HPDE6-E6E7 (cell line): ENCODE measurements around the gene LYRM2.

Source experiments
- DNase-seq: peaks from one replicate; pipeline ENCODE4 v3.0.0; 2011; ENCODE audit warnings: missing footprints; ENCODE audit errors: extremely low spot score

The LYRM2 gene

DNA sequence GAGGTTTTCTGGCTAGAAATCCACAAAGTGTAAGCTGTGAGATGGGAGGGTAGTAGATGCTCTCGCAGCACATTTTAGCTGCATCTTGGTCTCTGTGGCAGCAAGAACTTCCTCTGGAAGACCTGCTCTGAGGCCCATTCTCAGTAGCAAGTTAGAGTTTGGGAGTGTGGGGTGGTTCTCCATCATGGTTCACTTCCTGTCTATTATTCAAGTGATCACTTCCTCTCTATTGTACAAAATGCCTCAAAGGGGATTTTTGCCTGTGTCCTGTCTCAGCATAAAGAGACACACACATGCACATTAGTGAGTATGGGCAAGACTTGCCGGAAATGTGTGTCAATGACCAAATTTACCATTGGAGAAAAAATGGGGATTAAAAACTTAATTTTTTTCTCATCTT, 42.5 kb downstream of the LYRM2 start:
- DNase-seq, result no peak

DNA sequence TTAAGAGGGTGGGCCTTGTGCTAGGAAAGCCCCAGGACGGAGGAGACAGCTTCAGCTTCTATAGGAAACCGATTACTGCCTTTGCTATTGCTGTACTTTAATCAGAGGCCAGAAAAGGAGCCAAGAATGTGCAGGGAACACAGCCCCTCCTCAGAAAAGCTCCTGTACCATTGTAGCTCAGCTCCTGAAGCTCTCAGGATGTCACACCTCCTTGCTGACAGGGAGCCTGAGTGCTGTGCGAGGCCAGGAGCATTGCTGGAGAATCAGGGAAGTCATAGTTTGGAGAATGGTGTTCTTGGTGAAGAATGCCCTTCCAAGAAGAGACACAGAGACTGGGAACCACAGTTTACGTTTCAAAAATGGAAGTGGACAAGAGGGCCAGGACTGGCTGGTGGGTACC, 46.8 kb downstream of the LYRM2 start:
- no peak for DNase-seq

DNA sequence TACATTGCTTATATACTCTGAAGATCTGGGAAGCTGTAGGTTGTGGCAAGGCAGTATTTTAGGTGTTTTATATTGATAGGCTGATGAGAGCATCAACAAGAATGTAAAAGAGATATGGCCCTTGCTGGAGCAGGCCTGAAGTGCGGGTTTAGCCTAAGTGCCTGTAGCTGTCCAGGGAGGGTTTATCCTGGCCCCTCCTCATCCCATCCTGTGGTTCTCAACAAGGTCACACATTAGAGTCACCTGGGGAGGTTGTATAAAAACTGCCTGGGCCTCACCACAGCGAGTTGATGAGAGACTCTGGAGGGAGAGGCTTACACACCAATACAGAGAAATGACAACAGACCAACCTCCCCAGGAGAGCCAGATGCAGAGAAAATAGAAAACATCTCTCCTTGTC, 48.4 kb downstream of the LYRM2 start:
- DNase-seq, result no peak

DNA sequence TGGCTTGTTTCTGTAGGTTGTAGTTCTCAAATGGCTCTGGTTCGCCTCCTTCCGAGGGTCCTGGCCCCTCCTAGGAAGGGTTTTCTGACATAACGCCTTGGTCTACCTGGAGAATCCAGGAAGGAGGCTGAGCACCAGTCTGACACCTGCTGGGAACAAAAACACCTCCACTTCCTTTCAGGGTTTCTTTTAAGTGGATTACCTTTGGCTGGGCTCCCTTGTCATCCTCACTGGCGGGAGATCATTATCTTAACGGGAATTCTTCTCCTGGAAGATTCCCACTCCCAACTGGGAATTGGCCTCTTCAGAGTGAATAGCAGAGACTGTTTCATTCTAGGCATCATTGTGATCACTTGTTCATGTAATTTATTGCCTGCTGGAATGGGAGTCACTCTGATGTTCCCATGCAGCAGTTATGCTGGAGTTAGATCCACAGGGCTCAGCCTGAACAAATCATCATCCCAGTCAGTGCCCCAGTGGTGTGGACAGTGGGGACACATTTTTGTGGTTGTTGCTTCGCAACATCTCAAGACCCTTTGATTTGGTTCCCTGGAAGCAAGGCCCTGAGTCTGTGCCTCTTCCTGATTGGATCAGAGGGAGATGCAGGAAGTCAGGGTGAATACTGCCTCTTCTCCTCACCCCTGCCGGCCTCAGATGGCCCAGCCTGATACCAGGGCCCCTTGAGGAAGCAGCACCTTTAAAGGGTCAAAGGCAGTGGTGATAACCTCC, 49.1 kb downstream of the LYRM2 start:
- no peak for DNase-seq

DNA sequence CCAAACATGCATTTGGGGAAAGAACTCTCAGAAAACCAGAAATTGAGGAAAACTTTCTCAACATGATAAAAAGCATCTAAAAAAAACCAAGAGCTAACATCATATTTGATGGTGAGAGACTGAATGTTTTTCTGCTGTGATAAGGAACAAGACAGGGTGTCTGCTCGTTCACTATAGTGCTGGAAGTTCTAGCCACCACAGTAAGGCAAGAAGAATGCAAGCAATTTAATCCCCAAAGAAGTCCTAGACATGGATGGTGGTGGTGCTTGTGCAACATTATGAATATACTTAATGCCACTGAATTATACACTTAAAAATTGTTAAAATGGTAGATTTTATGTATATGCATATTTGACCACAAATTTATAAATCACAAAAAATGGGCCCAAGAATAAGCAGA, 53.4 kb downstream of the LYRM2 start:
- no peak for DNase-seq

DNA sequence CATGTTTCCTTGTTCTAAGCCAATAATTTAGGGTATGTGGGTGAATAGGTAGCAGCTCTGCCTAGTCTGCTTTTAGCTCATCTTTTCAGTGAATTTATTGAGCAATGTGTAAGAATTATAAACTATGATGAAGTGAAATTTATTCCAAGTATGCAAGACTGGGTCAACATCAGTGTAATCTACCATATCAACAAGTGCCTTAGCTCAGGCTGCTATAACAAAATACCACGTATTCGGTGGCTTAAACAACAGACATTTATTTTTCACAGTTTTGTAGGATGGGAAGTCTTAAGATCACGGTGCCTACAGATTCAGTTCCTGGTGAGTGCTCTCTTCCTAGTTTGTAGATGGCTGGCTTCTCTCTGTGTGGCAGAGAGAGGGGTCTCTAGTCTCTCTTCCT, 54.0 kb downstream of the LYRM2 start:
- no peak for DNase-seq

DNA sequence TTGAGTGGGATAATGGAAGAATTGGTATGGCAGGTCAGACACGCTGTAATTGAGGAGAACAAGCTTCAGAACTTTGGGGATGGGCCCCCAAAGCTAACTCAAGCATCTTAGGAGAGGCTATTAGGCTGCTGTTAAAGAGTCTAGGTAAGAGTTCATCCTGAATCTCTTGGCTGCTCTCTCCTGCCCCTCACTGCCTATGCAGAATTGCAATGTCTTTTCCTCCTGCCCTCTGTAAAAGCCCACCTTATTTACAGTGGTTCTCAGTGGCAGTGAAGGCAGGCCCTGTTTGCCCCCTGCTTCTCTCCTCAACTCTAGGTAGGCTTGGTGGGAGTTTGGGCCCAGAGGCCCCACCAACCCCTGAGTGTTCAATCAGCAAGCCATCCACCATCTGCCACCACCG, 55.0 kb downstream of the LYRM2 start:
- DNase-seq, result no peak

DNA sequence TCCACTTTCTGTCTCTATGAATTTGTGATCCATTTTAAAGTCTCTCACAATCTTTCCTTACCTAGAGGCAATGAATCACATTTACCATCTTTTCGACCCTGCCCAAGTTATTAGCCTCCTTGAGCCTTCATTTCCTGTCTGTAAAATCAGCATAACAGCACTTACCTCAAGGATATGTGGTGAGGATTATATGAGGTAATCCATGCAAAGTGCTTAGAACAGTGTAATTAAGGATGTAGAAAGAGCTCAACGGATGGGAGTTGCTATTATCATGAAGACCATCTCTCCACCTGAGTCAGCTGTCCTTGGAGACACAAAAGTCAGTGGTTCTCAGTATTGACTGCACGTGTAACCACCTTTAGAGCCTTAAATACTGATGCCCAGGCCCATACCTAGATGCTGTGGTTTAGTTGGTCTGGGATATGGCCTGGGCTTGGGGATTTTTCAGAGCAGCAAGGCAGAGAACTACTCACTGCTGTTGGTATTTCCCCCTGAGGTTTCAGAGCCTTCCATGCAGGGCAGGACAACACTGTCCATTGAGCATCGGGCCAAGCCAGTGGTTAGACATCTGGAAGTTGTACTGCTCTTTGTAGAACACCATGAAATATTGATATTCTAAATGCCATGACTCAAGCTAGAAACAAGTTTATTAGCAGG, 55.8 kb downstream of the LYRM2 start:
- DNase-seq, result no peak

DNA sequence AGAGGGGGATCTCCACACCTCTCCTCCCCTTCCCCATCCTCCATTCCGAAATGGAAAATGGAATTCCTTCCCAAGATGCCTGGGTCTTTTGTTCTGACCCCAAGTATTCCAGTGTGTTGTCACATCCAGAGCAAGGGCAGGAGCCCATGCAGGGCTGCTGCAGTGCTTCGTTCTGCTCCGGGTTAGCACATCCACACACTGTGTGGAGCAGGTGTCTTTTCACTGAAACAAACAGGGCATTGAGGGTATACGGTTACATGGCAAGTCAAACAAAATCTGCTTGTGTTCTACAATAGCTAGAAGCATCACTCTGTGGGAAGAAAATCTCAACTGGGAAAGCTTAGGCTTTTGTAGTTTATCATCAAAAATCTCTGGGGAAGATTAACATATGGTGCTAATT, 56.9 kb downstream of the LYRM2 start:
- no peak for DNase-seq

DNA sequence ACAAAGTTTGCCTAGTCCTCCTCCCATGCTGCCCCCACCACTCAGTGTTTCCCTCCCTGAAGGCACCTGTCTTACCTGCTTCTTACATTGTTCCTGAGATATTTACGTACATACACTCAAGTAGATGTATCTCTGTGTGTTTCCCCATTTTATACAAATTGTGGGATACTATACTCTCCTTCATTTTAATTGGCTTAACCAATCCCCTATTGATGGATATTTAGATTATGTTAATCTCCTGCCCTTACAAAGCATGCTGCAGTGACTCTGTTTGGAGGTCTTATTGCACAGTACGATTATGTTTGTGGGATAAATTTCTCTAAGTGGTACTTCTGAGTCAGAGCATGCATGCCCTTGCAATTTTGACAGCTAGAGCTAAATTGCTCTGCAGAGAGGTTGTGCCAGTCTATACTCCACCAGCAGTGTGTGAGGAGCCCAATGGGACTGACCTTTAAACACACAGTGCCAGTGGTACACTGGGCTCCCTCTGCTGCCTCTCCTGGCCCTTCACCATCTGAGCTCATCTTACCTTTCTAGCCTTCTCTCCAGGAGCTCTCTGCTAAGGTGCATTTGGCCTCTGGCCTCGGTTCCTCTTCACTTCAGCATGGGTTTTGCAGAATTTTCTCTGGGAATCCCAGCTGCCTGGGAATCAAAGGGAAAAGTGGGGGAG, 57.4 kb downstream of the LYRM2 start:
- no peak for DNase-seq

DNA sequence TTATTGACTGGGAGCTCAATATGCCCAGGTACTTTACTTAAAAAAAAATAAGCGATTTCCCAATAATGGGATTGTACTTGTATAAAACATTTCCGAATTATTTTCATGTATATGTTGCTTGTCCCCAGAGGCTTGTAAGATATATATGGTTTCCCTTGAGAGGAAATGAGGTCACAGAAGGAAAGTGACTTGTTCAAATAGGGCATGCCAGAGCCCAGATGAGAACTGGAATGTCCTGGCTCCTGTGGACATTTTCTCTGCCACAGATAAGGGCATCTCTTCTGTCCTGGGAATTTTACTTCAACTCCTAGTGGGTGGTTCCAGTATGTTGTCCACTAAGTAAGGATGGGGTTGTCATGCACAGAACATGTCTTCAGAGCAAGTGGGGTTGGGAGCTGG, 63.0 kb downstream of the LYRM2 start:
- DNase-seq, result no peak

DNA sequence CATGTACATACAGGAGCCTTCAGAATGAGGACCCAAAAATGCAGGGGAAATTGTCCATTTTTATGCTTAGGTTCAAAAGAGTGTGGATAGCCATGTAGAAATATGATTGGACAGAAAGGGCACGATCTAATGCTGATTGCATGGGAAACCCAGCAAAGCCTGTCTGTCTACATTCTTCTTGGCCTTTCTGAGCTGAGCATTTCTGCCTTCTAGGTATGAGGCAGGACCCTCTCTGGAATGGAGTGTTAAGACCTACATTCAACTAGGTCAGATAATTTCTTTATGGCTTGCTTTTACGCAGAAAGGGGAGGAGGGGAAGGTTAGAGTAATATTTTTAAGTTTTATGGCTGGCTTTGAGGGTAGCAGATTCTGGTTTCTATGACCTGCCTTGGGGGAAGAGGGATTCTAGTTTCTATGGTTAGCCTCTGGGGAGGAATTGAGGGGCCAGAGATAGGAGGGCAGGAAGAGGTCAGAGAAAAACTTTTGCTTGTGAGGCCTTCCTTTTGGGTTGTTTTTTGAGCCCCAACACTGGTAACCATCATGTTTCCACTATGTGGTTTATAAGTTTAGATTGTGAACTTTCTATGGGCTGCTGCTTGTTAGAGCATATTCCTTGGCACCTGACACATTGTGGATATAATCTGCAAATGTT, 63.5 kb downstream of the LYRM2 start:
- no peak for DNase-seq

DNA sequence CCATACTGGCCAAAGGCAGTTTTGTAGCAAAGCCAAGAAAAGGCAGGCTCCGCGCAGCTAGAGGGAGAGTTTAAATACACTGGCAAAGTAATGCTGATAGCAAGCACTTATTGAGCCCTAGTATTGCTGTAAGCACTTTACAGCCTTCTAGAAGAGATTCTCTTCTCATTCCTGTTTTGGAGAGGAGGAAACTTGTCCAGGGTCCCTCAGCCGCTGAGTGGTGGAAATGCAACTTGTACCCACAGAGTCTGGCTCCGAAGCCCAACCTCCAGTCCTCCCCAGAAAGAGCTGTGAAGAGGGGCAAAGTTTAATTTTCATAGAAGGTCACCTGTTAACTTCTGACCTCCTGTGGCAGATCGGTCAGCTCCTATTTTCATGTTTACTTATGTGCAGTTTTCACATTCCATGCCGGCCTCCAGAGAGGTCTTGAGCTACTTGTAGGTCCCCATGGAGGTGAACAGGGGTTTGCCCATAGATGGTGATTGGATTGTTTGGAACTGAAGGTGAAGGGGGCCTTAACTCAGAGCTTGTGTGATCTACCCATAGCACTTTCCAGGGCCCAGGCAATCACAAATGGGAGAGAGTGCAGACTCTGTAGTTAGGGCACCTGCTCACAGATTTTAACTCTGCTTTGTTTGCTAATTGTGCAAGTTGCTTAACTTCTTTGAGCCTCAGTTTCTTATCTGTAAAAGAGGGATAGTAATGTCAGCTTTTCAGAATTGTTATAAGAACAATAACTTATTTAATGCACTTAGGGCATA, 70.7 kb downstream of the LYRM2 start:
- DNase-seq, result no peak

DNA sequence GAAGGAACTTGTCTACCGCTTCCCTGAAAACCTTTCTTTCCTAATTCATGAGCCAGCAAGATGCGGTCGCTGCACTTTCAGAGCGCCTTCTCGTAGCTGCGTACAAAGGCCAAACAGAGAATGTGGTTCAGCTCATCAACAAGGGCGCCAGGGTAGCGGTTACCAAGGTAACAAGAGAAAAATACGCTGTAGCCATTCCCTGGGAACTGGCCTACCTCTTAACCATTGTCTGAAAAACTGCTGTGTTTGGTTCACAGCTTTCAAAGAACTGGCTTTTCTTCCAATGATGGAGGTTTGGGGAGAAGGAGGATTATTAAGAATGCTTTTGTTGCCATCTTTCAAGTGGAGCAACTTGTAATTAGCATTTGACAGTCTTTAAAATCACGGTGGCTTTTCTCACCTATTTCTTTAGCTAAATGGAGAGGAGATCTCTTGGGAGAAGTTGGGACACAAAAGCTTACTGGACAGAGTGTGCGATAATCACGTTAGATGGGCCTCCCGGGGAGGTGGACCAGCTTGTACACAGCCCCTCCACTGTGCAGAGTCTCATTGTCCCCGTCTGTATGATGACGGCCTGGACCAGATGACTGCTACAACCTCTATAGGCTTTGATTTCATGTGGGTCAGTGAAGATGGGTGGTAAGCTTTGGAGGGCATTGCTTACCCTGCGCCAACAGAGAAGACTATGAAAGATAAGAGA, 71.5 kb downstream of the LYRM2 start:
- DNase-seq, result no peak

DNA sequence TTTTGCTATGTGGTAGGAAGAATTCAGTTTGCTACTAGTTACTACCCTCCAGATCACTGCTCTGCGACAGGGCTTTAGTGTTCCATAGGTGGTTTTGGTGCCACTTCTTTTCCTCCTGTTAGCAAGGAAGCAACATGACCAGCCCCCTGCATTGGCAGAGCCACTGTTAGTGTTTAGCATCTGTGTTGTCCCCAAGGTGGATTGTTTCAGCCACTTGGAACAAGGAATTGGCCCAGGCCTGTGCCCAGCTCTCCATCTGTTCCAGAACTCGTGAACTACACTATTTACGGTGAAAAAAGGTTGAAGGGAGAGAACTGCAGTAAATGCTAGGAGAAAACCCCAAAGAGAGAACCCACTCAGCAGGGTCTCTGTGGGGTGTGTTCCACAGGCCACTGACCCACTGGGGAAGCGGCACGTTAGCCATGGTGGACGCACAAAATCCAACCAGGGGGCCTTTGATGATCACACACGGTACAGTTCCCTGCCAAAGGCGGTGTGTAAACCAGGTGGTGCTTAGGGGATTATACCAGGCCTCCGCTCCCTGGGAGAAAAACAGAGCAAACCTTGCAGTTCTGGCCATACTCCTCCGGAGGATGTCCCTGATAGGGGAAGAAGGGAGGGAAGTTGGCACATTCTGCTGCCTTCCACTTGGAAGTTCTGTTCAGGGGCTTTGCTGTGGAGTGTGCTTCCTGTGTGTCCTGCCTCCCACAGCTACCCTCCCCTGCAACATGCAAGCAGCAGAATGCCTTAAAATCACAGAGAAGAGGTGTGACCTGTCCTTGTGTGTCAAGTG, 72.3 kb downstream of the LYRM2 start:
- no peak for DNase-seq

DNA sequence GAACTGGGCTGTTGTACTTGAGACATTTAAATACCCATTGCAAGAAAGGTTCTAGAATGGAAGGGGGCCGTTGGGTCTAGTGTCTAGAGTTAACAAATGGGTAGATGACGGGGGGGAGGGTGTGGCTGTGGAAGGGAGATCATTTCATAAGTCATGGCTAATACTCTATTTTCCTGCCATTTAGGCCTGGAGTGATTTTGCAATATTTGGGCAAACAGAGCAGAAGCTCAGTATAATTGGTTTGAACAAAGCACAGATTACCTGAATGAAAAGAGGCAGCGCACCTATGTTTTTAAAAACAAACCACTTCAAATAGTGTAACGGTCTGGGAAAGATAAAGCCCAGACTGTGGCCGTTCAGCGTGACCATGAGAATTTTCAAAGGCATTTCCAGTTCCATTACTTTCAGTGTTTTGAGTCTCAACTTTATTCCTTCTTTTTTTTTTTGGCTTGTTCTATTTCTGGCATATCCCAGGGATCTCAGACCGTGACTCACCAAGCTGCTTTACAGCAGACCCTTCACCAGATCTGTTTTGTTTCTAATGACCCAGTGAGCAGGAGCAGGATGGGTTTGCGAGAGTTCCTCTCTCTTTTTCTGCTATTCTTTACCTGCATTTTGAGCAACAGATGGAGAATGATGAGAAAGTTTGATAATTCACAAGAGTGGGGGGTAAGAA, 73.7 kb downstream of the LYRM2 start:
- DNase-seq, result no peak

DNA sequence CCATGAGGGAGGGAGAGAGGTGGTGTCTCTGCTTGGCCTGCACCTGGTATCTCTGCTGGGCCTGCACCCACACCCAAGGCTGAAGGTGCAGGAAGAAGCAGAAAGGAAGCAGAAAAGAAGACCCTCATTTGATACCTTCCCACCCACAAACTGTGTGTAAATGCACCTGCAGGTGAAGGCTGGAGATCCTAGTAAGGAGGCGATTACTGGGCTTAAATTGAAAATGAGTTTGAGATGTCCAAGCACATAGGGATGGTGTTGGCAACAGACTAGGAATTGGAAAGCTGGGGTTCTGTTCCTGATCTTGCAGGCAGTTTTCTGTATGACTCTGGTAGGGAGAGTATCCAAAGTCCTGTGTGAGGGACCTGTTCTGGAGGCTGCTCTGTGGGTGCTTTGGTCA, 74.7 kb downstream of the LYRM2 start:
- no peak for DNase-seq

DNA sequence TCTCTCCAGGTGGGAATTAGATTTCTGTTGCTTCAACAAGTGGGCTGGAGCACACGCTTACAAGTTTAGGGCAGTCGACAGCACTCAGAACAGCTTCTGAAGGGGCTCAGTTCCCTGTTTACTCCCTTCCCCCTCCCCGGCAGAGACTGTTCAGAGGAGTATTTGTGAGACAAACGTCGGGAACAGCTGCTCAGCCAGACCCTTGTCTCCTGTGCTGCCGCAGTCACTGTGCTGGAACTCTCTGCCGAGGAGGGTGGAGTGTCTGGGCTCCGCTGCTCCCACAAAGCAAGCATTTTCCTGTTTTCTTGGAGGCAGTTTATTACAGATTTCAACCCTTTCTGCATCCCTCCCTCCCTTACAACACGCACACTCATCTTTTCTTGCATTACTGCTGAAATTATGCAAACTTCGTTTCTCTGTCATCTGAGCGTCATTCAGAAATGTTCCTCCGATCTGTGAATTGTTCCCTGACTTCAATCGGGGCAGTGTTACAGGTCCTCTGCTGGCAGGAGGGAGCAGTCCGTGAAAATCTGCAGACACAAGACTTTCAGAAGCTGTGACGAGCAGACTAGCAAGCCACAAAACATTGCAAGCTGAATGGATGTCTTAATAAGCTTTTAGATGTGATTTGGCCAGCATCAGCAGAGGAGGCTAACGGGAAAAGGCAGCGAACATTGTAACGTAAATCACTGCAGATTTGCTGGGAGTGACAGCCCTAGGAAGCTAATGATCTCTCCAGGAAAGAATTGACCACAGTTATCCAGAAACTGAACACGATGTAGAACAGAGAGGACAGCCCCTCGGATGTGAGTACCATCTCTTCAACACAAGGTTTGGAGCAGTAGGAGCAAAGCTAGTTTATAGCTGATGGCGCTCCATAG, 76.2 kb downstream of the LYRM2 start:
- DNase-seq, result no peak

DNA sequence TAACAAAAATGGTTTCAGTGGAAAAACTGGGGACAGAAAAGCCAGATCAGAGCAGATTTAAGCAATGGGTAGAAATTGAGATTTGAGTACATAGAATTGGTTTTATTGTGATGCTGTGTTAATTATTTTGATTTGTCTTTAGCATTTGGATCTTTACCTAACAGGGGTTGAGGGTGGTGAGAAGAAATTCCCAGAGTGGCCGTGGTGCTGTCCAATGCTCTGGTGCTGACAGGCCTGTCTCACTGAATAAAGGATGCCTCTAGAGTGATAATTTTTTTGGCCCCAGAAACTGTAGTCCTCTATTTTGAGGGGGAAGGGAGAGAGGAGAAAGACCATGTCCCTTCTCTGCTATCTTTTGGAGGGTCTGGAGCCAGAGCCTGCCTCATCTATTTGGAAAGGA, 79.1 kb downstream of the LYRM2 start:
- no peak for DNase-seq
